Activated CD4-positive, alpha-beta T cell treated with anti-CD3 and anti-CD28 coated beads, Interleukin-2, Interleukin-4, amounts not matched to agents 100 ng/mL and 50 ng/mL, durations not matched to agents 16 hours and 8 hours (primary cell): Measurements from ENCODE around the gene CNIH2.
A peak's percentile ranks its signal among the peaks of the same experiment; 100 is the strongest.

Source experiments
- DNase-seq: peaks from one replicate; pipeline ENCODE4 v3.0.0-alpha.2; 2020; ENCODE audit warnings: low spot score

The CNIH2 gene

GRCh38 chr11:66259225-66259624 lies 18.8 kb upstream of the CNIH2 start:
- no peak for DNase-seq

- DNase-seq = no peak
Observed at GRCh38 chr11:66259956-66260355, 18.0 kb upstream of the CNIH2 start.

GRCh38 chr11:66261578-66261977 lies 16.4 kb upstream of the CNIH2 start:
- DNase-seq = no peak

GRCh38 chr11:66262191-66262590 lies 15.8 kb upstream of the CNIH2 start:
- DNase-seq = no peak

- no peak for DNase-seq
Observed at GRCh38 chr11:66262696-66263095, 15.3 kb upstream of the CNIH2 start.

GRCh38 chr11:66263231-66263630 lies 14.7 kb upstream of the CNIH2 start:
- no peak for DNase-seq

- DNase-seq = no peak
Observed at GRCh38 chr11:66263785-66264184, 14.2 kb upstream of the CNIH2 start.

- no peak for DNase-seq
Observed at GRCh38 chr11:66264383-66264782, 13.6 kb upstream of the CNIH2 start.

- DNase-seq = peak; percentile 32
Observed at GRCh38 chr11:66264914-66265313, 13.1 kb upstream of the CNIH2 start.

- DNase-seq = no peak
Observed at GRCh38 chr11:66265531-66266377, 12.2 kb upstream of the CNIH2 start.

- no peak for DNase-seq
Observed at GRCh38 chr11:66266378-66267038, 11.5 kb upstream of the CNIH2 start.

GRCh38 chr11:66267039-66267378 lies 11.0 kb upstream of the CNIH2 start:
- DNase-seq = no peak

- peak; percentile 86 for DNase-seq
Observed at GRCh38 chr11:66267379-66268243, 10.4 kb upstream of the CNIH2 start.

- DNase-seq = peak; percentile 100
Observed at GRCh38 chr11:66268244-66268951, 9.6 kb upstream of the CNIH2 start, which contains the start of gene RAB1B. TSS of gene RAB1B (plus strand) at chr11:66268639. CDS start at chr11:66268680, 41 bp downstream.

- peak; percentile 17 for DNase-seq
Observed at GRCh38 chr11:66268952-66269905, 8.7 kb upstream of the CNIH2 start.

- no peak for DNase-seq
Observed at GRCh38 chr11:66271816-66272215, 6.2 kb upstream of the CNIH2 start.

GRCh38 chr11:66272596-66272995 lies 5.4 kb upstream of the CNIH2 start:
- no peak for DNase-seq

GRCh38 chr11:66274219-66274618 lies 3.8 kb upstream of the CNIH2 start:
- DNase-seq = no peak

- DNase-seq = no peak
Observed at GRCh38 chr11:66275396-66275795, 2.6 kb upstream of the CNIH2 start.

GRCh38 chr11:66275984-66276612 lies 1.9 kb upstream of the CNIH2 start:
- no peak for DNase-seq
